GM19455 (cell line): ENCODE results near the gene FLNC.

Experiments
- ATAC-seq: cut with Tn5 transposase; IDR thresholded peaks from one replicate; pipeline ENCODE4 v1.9.1; 2021; ENCODE audit not compliant: unreplicated experiment

FLNC gene

GRCh38 chr7:128878226-128879105 is 48.3 kb downstream of the FLNC start:
- ATAC-seq, result no peak

GRCh38 chr7:128879461-128879938 is 49.3 kb downstream of the FLNC start:
- ATAC-seq, result no peak

GRCh38 chr7:128879939-128880746 is 49.9 kb downstream of the FLNC start:
- no peak for ATAC-seq

- no peak for ATAC-seq
These were observed 50.7 kb downstream of the FLNC start for GRCh38 chr7:128880791-128881457.

- ATAC-seq, result no peak
These were observed 51.4 kb downstream of the FLNC start for GRCh38 chr7:128881458-128882125.

- no peak for ATAC-seq
These were observed 51.9 kb downstream of the FLNC start for GRCh38 chr7:128882134-128882533.

GRCh38 chr7:128883622-128884448 is 53.6 kb downstream of the FLNC start:
- ATAC-seq, result peak; percentile 78

- no peak for ATAC-seq
These were observed 54.6 kb downstream of the FLNC start for GRCh38 chr7:128884561-128885369.

- ATAC-seq, result no peak
These were observed 55.4 kb downstream of the FLNC start for GRCh38 chr7:128885370-128886187.

GRCh38 chr7:128886391-128887168 is 56.4 kb downstream of the FLNC start:
- no peak for ATAC-seq

GRCh38 chr7:128887169-128888038 is 57.2 kb downstream of the FLNC start:
- no peak for ATAC-seq

GRCh38 chr7:128888039-128888755 is 58.0 kb downstream of the FLNC start:
- no peak for ATAC-seq

GRCh38 chr7:128888756-128889095 is 58.5 kb downstream of the FLNC start:
- ATAC-seq, result no peak

- ATAC-seq, result no peak
These were observed 58.9 kb downstream of the FLNC start for GRCh38 chr7:128889121-128889520.

GRCh38 chr7:128890306-128891109 is 60.3 kb downstream of the FLNC start:
- no peak for ATAC-seq
